GM18909 (cell line): Measurements from ENCODE around the gene UBAP2.
"Not testable (repeated sequence)": the region's sequence is repeated elsewhere in the genome, so short reads cannot be mapped to it uniquely, and the experiment has no call there.

Experiments
- ATAC-seq: cut with Tn5 transposase; IDR thresholded peaks from one replicate; pipeline ENCODE4 v1.9.1; 2021; ENCODE audit warnings: mild to moderate bottlenecking; ENCODE audit not compliant: unreplicated experiment, poor library complexity

The UBAP2 gene

GRCh38 chr9:33992632-33993031, 56.1 kb downstream of the UBAP2 start:
- ATAC-seq, result no peak

GRCh38 chr9:33988219-33988890, 60.3 kb downstream of the UBAP2 start:
- peak; percentile 97 for ATAC-seq

- no peak for ATAC-seq
Observed at GRCh38 chr9:33976414-33976813, 72.3 kb downstream of the UBAP2 start.

GRCh38 chr9:33972698-33973097, 76.0 kb downstream of the UBAP2 start:
- no peak for ATAC-seq

GRCh38 chr9:33964086-33964768, 84.5 kb downstream of the UBAP2 start:
- ATAC-seq, result no peak

- ATAC-seq, result not testable (repeated sequence)
Observed at GRCh38 chr9:33962468-33962867, 86.2 kb downstream of the UBAP2 start.

GRCh38 chr9:33959725-33960124, 89.0 kb downstream of the UBAP2 start:
- ATAC-seq, result no peak

- no peak for ATAC-seq
Observed at GRCh38 chr9:33956544-33956943, 92.1 kb downstream of the UBAP2 start.

- no peak for ATAC-seq
Observed at GRCh38 chr9:33952066-33952465, 96.6 kb downstream of the UBAP2 start.

- no peak for ATAC-seq
Observed at GRCh38 chr9:33950371-33950770, 98.3 kb downstream of the UBAP2 start.

GRCh38 chr9:33946779-33947535, 101.7 kb downstream of the UBAP2 start:
- ATAC-seq, result no peak

- ATAC-seq, result no peak
Observed at GRCh38 chr9:33943389-33943788, 105.3 kb downstream of the UBAP2 start.

- no peak for ATAC-seq
Observed at GRCh38 chr9:33942471-33943083, 106.1 kb downstream of the UBAP2 start.

- no peak for ATAC-seq
Observed at GRCh38 chr9:33939924-33940874, 108.5 kb downstream of the UBAP2 start.

- no peak for ATAC-seq
Observed at GRCh38 chr9:33934188-33934878, 114.4 kb downstream of the UBAP2 start.

- ATAC-seq, result no peak
Observed at GRCh38 chr9:33932078-33932807, 116.4 kb downstream of the UBAP2 start.

- no peak for ATAC-seq
Observed at GRCh38 chr9:33931326-33931725, 117.4 kb downstream of the UBAP2 start.

GRCh38 chr9:33927694-33928093, 121.0 kb downstream of the UBAP2 start:
- no peak for ATAC-seq
